Ishikawa (cell line): ENCODE results near the gene ADIG.

ENCODE experiments used
- CEBPB ChIP-seq: IDR thresholded peaks from 2 replicates; pipeline ENCODE4 v1.6.1; 2012
- CREB1 ChIP-seq: IDR thresholded peaks from 2 replicates; pipeline ENCODE4 v1.6.1; 2012; ENCODE audit warnings: low read depth
- EGR1 ChIP-seq: IDR thresholded peaks from 2 replicates; pipeline ENCODE4 v1.6.1; 2012
- EP300 ChIP-seq: IDR thresholded peaks from 2 replicates; pipeline ENCODE4 v1.6.1; 2012; ENCODE audit warnings: borderline replicate concordance
- FOXM1 ChIP-seq: IDR thresholded peaks from 2 replicates; pipeline ENCODE4 v1.6.1; 2012; ENCODE audit warnings: low read depth, borderline replicate concordance
- MAX ChIP-seq: IDR thresholded peaks from 2 replicates; pipeline ENCODE4 v1.6.1; 2012
- NFIC ChIP-seq: IDR thresholded peaks from 2 replicates; pipeline ENCODE4 v1.6.1; 2012
- RAD21 ChIP-seq: IDR thresholded peaks from 2 replicates; pipeline ENCODE4 v1.6.1; 2012; ENCODE audit warnings: low read depth
- REST ChIP-seq: IDR thresholded peaks from 2 replicates; pipeline ENCODE4 v1.6.1; 2012; ENCODE audit warnings: low read depth, mild to moderate bottlenecking
- TAF1 ChIP-seq: IDR thresholded peaks from 2 replicates; pipeline ENCODE4 v1.6.1; 2012; ENCODE audit warnings: low read depth, mild to moderate bottlenecking
- TCF12 ChIP-seq: IDR thresholded peaks from 2 replicates; pipeline ENCODE4 v1.6.1; 2012; ENCODE audit warnings: low read depth
- TEAD4 ChIP-seq: IDR thresholded peaks from 2 replicates; pipeline ENCODE4 v1.6.1; 2012
- USF1 ChIP-seq: IDR thresholded peaks from 2 replicates; pipeline ENCODE4 v1.6.1; 2012
- YY1 ChIP-seq: IDR thresholded peaks from 2 replicates; pipeline ENCODE4 v1.6.1; 2012; ENCODE audit warnings: low read depth
- ZBTB7A ChIP-seq: IDR thresholded peaks from 2 replicates; pipeline ENCODE4 v1.6.1; 2012; ENCODE audit warnings: low read depth

Gene ADIG

GRCh38 chr20:38579219-38579910 is 1.6 kb upstream of the ADIG start:
- TF ChIP-seq EGR1 = peak; percentile 96
- TF ChIP-seq ZBTB7A = no peak
- TF ChIP-seq EP300 = peak; percentile 24; the same call in 1 of the 2 replicates
- TF ChIP-seq NFIC = no peak; the same call in 1 of the 2 replicates
- no peak for TF ChIP-seq RAD21

- TF ChIP-seq NFIC (no peak), TEAD4 (no peak), CEBPB (no peak), EP300 (no peak), EGR1 (no peak), MAX (no peak), TCF12 (no peak), CREB1 (no peak)
These were observed 1.1 kb upstream of the ADIG start for GRCh38 chr20:38579921-38580320.

- no peak for TF ChIP-seq EGR1
- TF ChIP-seq TEAD4 = no peak
- no peak for TF ChIP-seq RAD21
- TF ChIP-seq NFIC = no peak
- no peak for TF ChIP-seq CREB1
These were observed 897 bp downstream of the ADIG start for GRCh38 chr20:38581830-38582358.

DNA sequence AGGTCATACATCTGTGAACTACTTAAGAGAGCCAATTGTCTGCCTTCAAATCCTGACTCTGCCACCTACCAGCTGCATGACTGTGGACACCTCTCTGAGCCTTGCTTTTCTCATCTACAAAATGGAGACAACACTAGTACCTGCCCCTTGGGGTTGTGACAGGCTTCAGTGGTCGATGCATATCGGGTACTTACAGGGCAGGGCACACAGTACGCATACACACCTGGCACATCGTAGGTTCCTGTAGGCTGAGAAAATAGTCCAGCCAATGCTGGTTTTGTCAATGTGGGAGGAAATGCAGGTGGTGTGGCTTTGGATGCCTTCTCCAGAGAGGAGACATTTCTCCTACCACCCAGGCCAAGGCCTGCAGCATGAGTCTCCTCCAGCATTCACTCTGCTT is 2.3 kb downstream of the ADIG start:
- no peak for TF ChIP-seq YY1
- no peak for TF ChIP-seq MAX
- TF ChIP-seq TAF1 = no peak
- no peak for TF ChIP-seq EP300
- no peak for TF ChIP-seq TEAD4
- TF ChIP-seq CEBPB = no peak
- no peak for TF ChIP-seq ZBTB7A
- TF ChIP-seq CREB1 = no peak
- TF ChIP-seq RAD21 = no peak
- no peak for TF ChIP-seq EGR1
- TF ChIP-seq REST = no peak
- TF ChIP-seq TCF12 = no peak

DNA sequence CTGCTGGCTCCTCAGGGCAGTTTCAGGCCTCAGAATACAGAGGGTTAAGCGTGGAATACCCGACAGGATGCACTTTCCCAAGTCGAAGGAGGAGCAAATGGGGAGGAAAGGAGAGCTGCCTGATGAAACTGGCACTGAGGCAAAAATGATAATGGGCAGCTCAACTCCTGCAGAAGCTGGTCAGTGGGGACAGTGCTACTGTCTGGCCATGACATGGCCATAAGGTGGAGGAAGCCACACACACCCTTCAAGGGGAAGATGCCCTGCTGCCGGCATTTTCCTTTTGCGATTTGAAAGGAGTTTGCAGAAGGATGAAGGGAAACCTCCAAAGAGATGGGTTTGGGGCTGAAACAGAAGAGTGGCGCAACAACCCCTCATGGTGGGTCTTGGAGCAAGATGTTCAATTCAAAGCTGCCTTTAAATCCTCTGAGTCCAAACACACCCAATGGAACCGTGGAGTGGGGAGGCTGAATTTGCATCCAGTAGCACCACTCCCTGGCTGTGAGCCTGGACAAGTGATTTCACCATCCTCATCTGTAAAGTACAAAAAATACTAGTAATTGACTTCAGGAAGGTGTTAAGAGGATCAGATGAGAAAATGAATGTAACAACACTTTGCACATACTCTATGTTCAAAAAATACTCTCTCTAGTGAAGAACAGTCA is 3.2 kb downstream of the ADIG start:
- no peak for TF ChIP-seq MAX
- no peak for TF ChIP-seq EP300
- no peak for TF ChIP-seq USF1
- no peak for TF ChIP-seq TAF1
- no peak for TF ChIP-seq NFIC
- TF ChIP-seq ZBTB7A = no peak
- no peak for TF ChIP-seq CREB1
- TF ChIP-seq EGR1 = no peak
- no peak for TF ChIP-seq FOXM1

DNA sequence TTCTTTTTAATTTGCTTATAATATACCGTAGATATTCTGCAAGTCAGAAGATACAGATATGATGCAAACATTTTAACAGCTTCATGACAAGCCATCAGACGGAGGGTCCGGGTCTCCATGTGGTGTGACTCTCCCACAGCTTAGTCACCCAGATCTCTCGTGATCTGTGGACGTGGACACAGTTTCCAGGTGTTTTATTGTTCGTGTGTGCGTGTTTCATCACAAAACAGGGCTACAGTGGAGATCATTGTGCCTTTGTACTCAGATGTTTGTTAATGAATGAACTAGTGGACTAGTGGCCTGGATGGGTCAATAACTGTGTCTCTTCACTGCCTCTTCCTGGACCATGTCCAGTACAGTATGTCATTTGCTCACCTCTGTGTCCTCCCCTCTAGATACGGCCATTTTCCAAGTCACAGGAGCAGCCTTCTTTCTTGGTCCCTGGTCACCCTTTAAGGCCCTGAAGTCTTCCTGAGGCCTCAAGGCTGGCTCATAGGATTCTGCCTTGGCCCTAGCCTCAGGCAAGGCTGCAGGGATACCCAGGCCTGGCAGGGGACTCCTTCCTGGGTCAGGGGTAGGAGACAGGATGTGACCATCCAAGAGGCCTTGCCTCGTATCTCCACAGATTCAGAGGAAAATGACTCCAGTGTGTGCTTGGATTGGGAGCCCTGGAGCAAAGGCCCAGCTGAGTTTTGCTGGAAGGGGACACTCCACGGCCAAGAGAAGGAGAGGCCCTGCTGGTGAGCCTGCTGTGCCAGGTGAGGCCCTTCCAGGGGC is 4.6 kb downstream of the ADIG start:
- TF ChIP-seq FOXM1 = no peak
- no peak for TF ChIP-seq EGR1
- TF ChIP-seq TEAD4 = no peak
- no peak for TF ChIP-seq MAX
- no peak for TF ChIP-seq CREB1
- TF ChIP-seq YY1 = no peak
- TF ChIP-seq CEBPB = no peak
- no peak for TF ChIP-seq TAF1
- no peak for TF ChIP-seq REST
- TF ChIP-seq TCF12 = no peak
- TF ChIP-seq ZBTB7A = no peak
- TF ChIP-seq USF1 = no peak
- no peak for TF ChIP-seq RAD21
